HEK293 (cell line): ENCODE results near the gene RAB17.

Experiments
- CTCF ChIA-PET: fragments of 350-600 bp; formaldehyde crosslinking; extraction: SDS; loops from one replicate; lab custom pipeline; 2021; ENCODE audit warnings: antibody characterized with exemption; lab: Yijun Ruan, JAX
- POLR2A ChIA-PET: fragments of 300-600 bp; formaldehyde crosslinking; extraction: SDS; loops from one replicate; lab custom pipeline; 2020; ENCODE audit warnings: antibody characterized with exemption, inconsistent platforms; lab: Yijun Ruan, JAX
- H3K27ac ChIP-seq: fragments of 200-500 bp; sonication (Bioruptor generic); 2 replicates; pipeline ENCODE4 v1.5.1; 2014; ENCODE audit warnings: low read depth, low read length, control low read depth, inconsistent platforms; ENCODE audit errors: extremely low read depth
- H3K36me3 ChIP-seq, 2 experiments: fragments of 200-500 bp in 1 of 2; sonication (Bioruptor generic) in 1 of 2; 1 replicate in 1 of 2; 2 replicates in 1 of 2; pipeline ENCODE4 v1.5.1; 2014 to 2017; ENCODE audit warnings: inconsistent platforms in 2 of 2, low read length in 2 of 2; ENCODE audit not compliant: control insufficient read depth in 2 of 2, insufficient read depth in 1 of 2
- H3K4me1 ChIP-seq: fragments of 200-500 bp; sonication (Bioruptor generic); 2 replicates; pipeline ENCODE4 v1.5.1; 2014; ENCODE audit warnings: mild to moderate bottlenecking, low read length, inconsistent platforms; ENCODE audit not compliant: control insufficient read depth, insufficient read depth
- H3K4me3 ChIP-seq: 2 replicates; pipeline ENCODE4 v1.5.1; 2011; ENCODE audit warnings: low read depth, mild to moderate bottlenecking, control low read depth, low read length, moderate library complexity
- H3K9me3 ChIP-seq: fragments of 200-500 bp; sonication (Bioruptor generic); 2 replicates; pipeline ENCODE4 v1.5.1; 2014; ENCODE audit warnings: low read depth, low read length, inconsistent platforms; ENCODE audit not compliant: control insufficient read depth, insufficient read depth
- CTCF ChIP-seq: fragments of 450-650 bp; formaldehyde crosslinking; IDR thresholded peaks from 2 replicates; pipeline ENCODE4 v1.5.1; 2016; ENCODE audit warnings: missing biosample characterization, missing genetic modification characterization
- KLF10 ChIP-seq: fragments of 450-650 bp; IDR thresholded peaks from 2 replicates; pipeline ENCODE4 v1.5.1; 2018; ENCODE audit warnings: missing biosample characterization, mild to moderate bottlenecking, missing genetic modification characterization
- REST ChIP-seq: fragments of 450-650 bp; formaldehyde crosslinking; IDR thresholded peaks from 2 replicates; pipeline ENCODE4 v1.5.1; 2016; ENCODE audit warnings: missing biosample characterization, missing genetic modification characterization
- YY1 ChIP-seq: fragments of 450-650 bp; formaldehyde crosslinking; IDR thresholded peaks from 2 replicates; pipeline ENCODE4 v1.5.1; 2018; ENCODE audit warnings: missing biosample characterization, missing genetic modification characterization
- ZFHX2 ChIP-seq: fragments of 450-650 bp; formaldehyde crosslinking; conservative IDR thresholded peaks from 2 replicates; pipeline ENCODE4 v1.5.1; 2016; ENCODE audit warnings: missing biosample characterization, missing genetic modification characterization
- ZIC2 ChIP-seq: fragments of 450-650 bp; formaldehyde crosslinking; IDR thresholded peaks from 2 replicates; pipeline ENCODE4 v1.5.1; 2016; ENCODE audit warnings: missing biosample characterization, missing genetic modification characterization
- ZNF138 ChIP-seq: fragments of 450-650 bp; formaldehyde crosslinking; IDR thresholded peaks from 2 replicates; pipeline ENCODE4 v1.5.1; 2016; ENCODE audit warnings: missing biosample characterization, missing genetic modification characterization, borderline replicate concordance
- ZNF175 ChIP-seq: fragments of 450-650 bp; formaldehyde crosslinking; IDR thresholded peaks from 2 replicates; pipeline ENCODE4 v1.5.1; 2016; ENCODE audit warnings: missing biosample characterization, missing genetic modification characterization
- ZNF280C ChIP-seq: fragments of 450-650 bp; formaldehyde crosslinking; IDR thresholded peaks from 2 replicates; pipeline ENCODE4 v1.5.1; 2016; ENCODE audit warnings: missing biosample characterization, missing genetic modification characterization
- ZNF341 ChIP-seq: fragments of 450-650 bp; formaldehyde crosslinking; IDR thresholded peaks from 2 replicates; pipeline ENCODE4; 2016; ENCODE audit warnings: low read depth, missing biosample characterization, missing genetic modification characterization
- ZNF394 ChIP-seq: fragments of 450-650 bp; formaldehyde crosslinking; IDR thresholded peaks from 2 replicates; pipeline ENCODE4 v1.5.1; 2016; ENCODE audit warnings: missing biosample characterization, missing genetic modification characterization, mild to moderate bottlenecking, moderate library complexity, borderline replicate concordance
- ZNF560 ChIP-seq: fragments of 450-650 bp; formaldehyde crosslinking; IDR thresholded peaks from 2 replicates; pipeline ENCODE4 v1.5.1; 2017; ENCODE audit warnings: missing biosample characterization, missing genetic modification characterization, borderline replicate concordance
- ZNF561 ChIP-seq: fragments of 450-650 bp; IDR thresholded peaks from 2 replicates; pipeline ENCODE4 v1.5.1; 2018; ENCODE audit warnings: missing biosample characterization, missing genetic modification characterization, borderline replicate concordance
- ZNF571 ChIP-seq: fragments of 450-650 bp; formaldehyde crosslinking; IDR thresholded peaks from 2 replicates; pipeline ENCODE4 v1.5.0; 2017; ENCODE audit warnings: missing biosample characterization, missing genetic modification characterization
- TF ChIP-seq, protein P1 (sequence below): fragments of 450-650 bp; formaldehyde crosslinking; IDR thresholded peaks from 2 replicates; pipeline ENCODE4 v1.5.1; 2016; ENCODE audit warnings: missing biosample characterization, missing genetic modification characterization

RAB17 gene

GRCh38 chr2:237533668-237534161 lies 56.8 kb downstream of the RAB17 start:
- TF ChIP-seq ZNF560 (tag by site-specific recombination) (no peak), ZNF561 (tag by site-specific recombination) (no peak), ZNF394 (no peak), REST (tag by site-specific recombination) (no peak), ZNF341 (tag by site-specific recombination) (no peak), ZIC2 (no peak), ZNF280C (tag by site-specific recombination) (no peak), ZFHX2 (tag by site-specific recombination) (no peak), ZNF175 (tag by site-specific recombination) (no peak), ZNF571 (no peak), CTCF (tag by site-specific recombination) (no peak), KLF10 (tag by site-specific recombination) (no peak)
- TF ChIP-seq, protein P1, sequence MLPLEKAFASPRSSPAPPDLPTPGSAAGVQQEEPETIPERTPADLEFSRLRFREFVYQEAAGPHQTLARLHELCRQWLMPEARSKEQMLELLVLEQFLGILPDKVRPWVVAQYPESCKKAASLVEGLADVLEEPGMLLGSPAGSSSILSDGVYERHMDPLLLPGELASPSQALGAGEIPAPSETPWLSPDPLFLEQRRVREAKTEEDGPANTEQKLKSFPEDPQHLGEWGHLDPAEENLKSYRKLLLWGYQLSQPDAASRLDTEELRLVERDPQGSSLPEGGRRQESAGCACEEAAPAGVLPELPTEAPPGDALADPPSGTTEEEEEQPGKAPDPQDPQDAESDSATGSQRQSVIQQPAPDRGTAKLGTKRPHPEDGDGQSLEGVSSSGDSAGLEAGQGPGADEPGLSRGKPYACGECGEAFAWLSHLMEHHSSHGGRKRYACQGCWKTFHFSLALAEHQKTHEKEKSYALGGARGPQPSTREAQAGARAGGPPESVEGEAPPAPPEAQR (tag by site-specific recombination): no peak
- H3K4me1 ChIP-seq: no peaks in the 10 kb centered on the region
- CTCF ChIA-PET: interaction anchor here (0.6 to 4.0 kb wide), 4 partner anchors 21 to 279 kb away, joined by 3 to 31 read pairs (median 10); no protein-coding TSS in a partner anchor
- H3K27ac ChIP-seq: no peak overlapping the region
- no peaks in the 10 kb centered on the region for H3K9me3 ChIP-seq
- POLR2A ChIA-PET: no interaction called here
- H3K4me3 ChIP-seq: no peak overlapping the region
- no peaks in the 10 kb centered on the region for H3K36me3 ChIP-seq

GRCh38 chr2:237532160-237532559 lies 58.4 kb downstream of the RAB17 start:
- no peaks in the 10 kb centered on the region for H3K36me3 ChIP-seq
- H3K27ac ChIP-seq: no peak overlapping the region
- H3K9me3 ChIP-seq: no peaks in the 10 kb centered on the region
- H3K4me1 ChIP-seq: no peaks in the 10 kb centered on the region
- no peak overlapping the region for H3K4me3 ChIP-seq
- CTCF ChIA-PET: interaction anchor here (0.6 to 4.0 kb wide), 6 partner anchors 8 to 411 kb away, joined by 3 to 31 read pairs (median 3); no protein-coding TSS in a partner anchor
- TF ChIP-seq ZNF138: no peak
- TF ChIP-seq YY1: no peak
- POLR2A ChIA-PET: no interaction called here
